IPS-18a (cell line): ENCODE measurements around the gene DNAJC19.

Experiments
- H3K27ac ChIP-seq: one replicate; pipeline ENCODE4 v1.5.1; 2013; ENCODE audit warnings: low read length
- H3K27me3 ChIP-seq: one replicate; pipeline ENCODE4 v1.6.1; 2013; ENCODE audit warnings: mild to moderate bottlenecking, low read length; ENCODE audit not compliant: control insufficient read depth, insufficient read depth
- H3K36me3 ChIP-seq: one replicate; pipeline ENCODE4 v1.6.1; 2013; ENCODE audit warnings: low read depth, low read length; ENCODE audit not compliant: control insufficient read depth
- H3K4me1 ChIP-seq: one replicate; pipeline ENCODE4 v1.6.1; 2013; ENCODE audit warnings: low read depth, low read length; ENCODE audit not compliant: control insufficient read depth
- H3K4me3 ChIP-seq: one replicate; pipeline ENCODE4 v1.5.1; 2013; ENCODE audit warnings: low read length
- H3K9ac ChIP-seq: one replicate; pipeline ENCODE4 v1.6.1; 2013; ENCODE audit warnings: mild to moderate bottlenecking, low read length, moderate library complexity
- H3K9me3 ChIP-seq: one replicate; pipeline ENCODE4 v1.6.1; 2013; ENCODE audit warnings: low read depth, low read length; ENCODE audit not compliant: control insufficient read depth

The DNAJC19 gene

GRCh38 chr3:180961087-180961486 lies 28.4 kb downstream of the DNAJC19 start:
- Histone ChIP-seq H3K9ac (no peak overlapping the region), H3K9me3 (no peaks in the 10 kb centered on the region), H3K27ac (no peak overlapping the region), H3K4me3 (no peak overlapping the region), H3K36me3 (peaks cover 95% of the 10 kb centered on the region), H3K27me3 (no peaks in the 10 kb centered on the region), H3K4me1 (no peaks in the 10 kb centered on the region)

GRCh38 chr3:180959691-180960090 lies 29.8 kb downstream of the DNAJC19 start:
- Histone ChIP-seq H3K27ac (no peak overlapping the region), H3K9ac (no peak overlapping the region), H3K9me3 (no peaks in the 10 kb centered on the region), H3K4me3 (no peak overlapping the region), H3K36me3 (peaks cover 93% of the 10 kb centered on the region), H3K4me1 (no peaks in the 10 kb centered on the region), H3K27me3 (no peaks in the 10 kb centered on the region)

GRCh38 chr3:180947761-180948390 lies 41.7 kb downstream of the DNAJC19 start:
- H3K9ac ChIP-seq, result no peak overlapping the region
- H3K27ac ChIP-seq, result no peak overlapping the region
- H3K36me3 ChIP-seq, result peaks cover 81% of the 10 kb centered on the region
- no peaks in the 10 kb centered on the region for H3K27me3 ChIP-seq
- H3K4me1 ChIP-seq, result no peaks in the 10 kb centered on the region
- no peaks in the 10 kb centered on the region for H3K9me3 ChIP-seq
- no peak overlapping the region for H3K4me3 ChIP-seq

- Histone ChIP-seq H3K36me3 (peaks cover 48% of the 10 kb centered on the region), H3K9ac (no peak overlapping the region), H3K27ac (no peak overlapping the region)
Observed at GRCh38 chr3:180940826-180941225, 48.7 kb downstream of the DNAJC19 start.

GRCh38 chr3:180934638-180935037 lies 54.9 kb downstream of the DNAJC19 start:
- no peaks in the 10 kb centered on the region for H3K27me3 ChIP-seq
- H3K4me1 ChIP-seq, result no peaks in the 10 kb centered on the region
- no peaks in the 10 kb centered on the region for H3K9me3 ChIP-seq
- peaks cover 30% of the 10 kb centered on the region for H3K36me3 ChIP-seq
- H3K4me3 ChIP-seq, result no peak overlapping the region
- H3K27ac ChIP-seq, result no peak overlapping the region
- no peak overlapping the region for H3K9ac ChIP-seq

More at GRCh38 chr3:180940826-180941225, 48.7 kb downstream of the DNAJC19 start:
- no peaks in the 10 kb centered on the region for H3K27me3 ChIP-seq
- H3K4me3 ChIP-seq, result no peak overlapping the region
- H3K4me1 ChIP-seq, result no peaks in the 10 kb centered on the region
- no peaks in the 10 kb centered on the region for H3K9me3 ChIP-seq
